ENCODE results near the gene LILRA1. TPM values are rescaled to one million over a fixed set of nuclear protein-coding genes. Genes with fewer than 3 reads are reported as not detected.

The LILRA1 gene
- total RNA-seq, 1 experiment from 2014 or later: not detected

DNA sequence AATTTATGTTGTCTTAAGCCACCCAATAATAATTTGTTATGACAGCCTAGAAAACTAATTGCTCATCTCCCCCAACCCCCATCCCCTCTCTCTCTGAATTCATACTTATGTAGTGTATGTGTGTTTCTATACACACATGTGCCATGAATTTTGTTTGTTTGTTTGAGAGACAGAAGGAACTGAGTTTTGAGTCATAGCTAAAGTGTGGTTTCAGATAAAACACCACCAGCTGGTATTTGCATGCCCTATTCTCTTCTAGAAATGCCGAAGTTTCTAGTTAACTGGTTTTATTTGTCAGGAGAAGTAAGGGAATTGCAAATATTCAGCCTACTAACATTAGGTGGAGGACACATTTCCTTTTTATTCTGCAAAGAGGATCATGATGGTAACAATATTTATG is 37.2 kb upstream of the LILRA1 start:
- BruUV-seq (replicated peaks): no TSS peak
- no peak for DNase-seq (ENCODE audit: low read depth, low spot score)
- no peaks in the 10 kb centered on the region for H3K9me3 ChIP-seq (ENCODE audit: control insufficient read depth, insufficient read depth, low read depth, low read length)
- H3K27ac ChIP-seq (ENCODE audit: low read length): no peak overlapping the region
- CTCF ChIA-PET: no interaction called here
- H3K4me1 ChIP-seq (ENCODE audit: control insufficient read depth, insufficient read depth, low read length): no peaks in the 10 kb centered on the region
- no peaks in the 10 kb centered on the region for H3K36me3 ChIP-seq (ENCODE audit: control insufficient read depth, insufficient read depth, low read length)
- POLR2A ChIA-PET: interaction anchor here (0.7 kb wide), 1 partner anchor 15 kb away, joined by 4 read pairs; no protein-coding TSS in a partner anchor
- ATAC-seq: no peak
- in situ Hi-C loops (cut with HindIII; ENCODE audit: low pct_unique_long_range_greater_than_20kb, low sequenced_read_pairs): no loop called here
- peaks cover 16% of the 10 kb centered on the region for H3K27me3 ChIP-seq (ENCODE audit: control insufficient read depth, insufficient read depth, low read length)
- no peak overlapping the region for H3K4me3 ChIP-seq (ENCODE audit: low read depth in 2 of 2, low read length in 2 of 2)
- TF ChIP-seq POLR2AphosphoS5 (IDR thresholded peaks at IDR 0.05; ENCODE audit: low read depth, low read length): no peak
- TF ChIP-seq CTCF (IDR thresholded peaks at IDR 0.05): no peak
- TF ChIP-seq REST (IDR thresholded peaks at IDR 0.05; ENCODE audit: insufficient read depth in 1 of 2, low read depth in 2 of 2, low read length in 1 of 2): no peak
- no peak for TF ChIP-seq TCF7L2 (IDR thresholded peaks at IDR 0.05; ENCODE audit: low read depth, low read length)
- TF ChIP-seq SIN3A (IDR thresholded peaks at IDR 0.05; ENCODE audit: borderline replicate concordance, insufficient read depth, low read depth, low read length): no peak
- intact Hi-C loops (cut with micrococcal nuclease; ENCODE audit: unreplicated experiment): loop anchor here (10.0 kb wide), 1 partner anchor 71 kb away; no protein-coding TSS in a partner anchor

DNA sequence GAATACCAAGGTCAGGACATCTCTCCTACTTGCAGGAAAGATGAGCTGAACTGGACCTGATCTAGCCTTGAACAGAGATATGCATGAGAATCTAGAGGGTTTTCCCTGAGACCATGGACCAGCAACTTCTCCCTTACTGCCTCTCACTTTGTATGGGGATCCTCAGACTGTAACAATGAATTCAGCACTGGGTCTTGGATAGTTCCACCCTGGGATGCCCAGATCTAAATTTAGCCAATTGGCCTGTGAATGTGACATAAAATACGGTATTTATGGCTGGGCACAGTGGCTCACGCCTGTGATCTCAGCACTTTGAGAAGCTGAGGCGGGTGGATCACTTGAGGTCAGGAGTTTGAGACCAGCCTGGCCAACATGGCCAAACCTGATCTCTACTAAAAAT is 35.1 kb upstream of the LILRA1 start:
- CTCF ChIA-PET: interaction anchor here (0.6 kb wide), 1 partner anchor 439 kb away, joined by 3 read pairs; no protein-coding TSS in a partner anchor

More for the DNA sequence above, 35.1 kb upstream of the LILRA1 start:
- Histone ChIP-seq H3K9me3 (ENCODE audit: control insufficient read depth, insufficient read depth, low read depth, low read length) (no peaks in the 10 kb centered on the region), H3K4me1 (ENCODE audit: control insufficient read depth, insufficient read depth, low read length) (no peaks in the 10 kb centered on the region), H3K27ac (ENCODE audit: low read length) (no peak overlapping the region), H3K4me3 (ENCODE audit: low read depth in 2 of 2, low read length in 2 of 2) (no peak overlapping the region), H3K27me3 (ENCODE audit: control insufficient read depth, insufficient read depth, low read length) (peaks cover 16% of the 10 kb centered on the region), H3K36me3 (ENCODE audit: control insufficient read depth, insufficient read depth, low read length) (no peaks in the 10 kb centered on the region)
- intact Hi-C loops (cut with micrococcal nuclease; ENCODE audit: unreplicated experiment) (loop anchor here (10.0 kb wide), 1 partner anchor 74 kb away; no protein-coding TSS in a partner anchor), in situ Hi-C loops (cut with HindIII; ENCODE audit: low pct_unique_long_range_greater_than_20kb, low sequenced_read_pairs) (no loop called here)
- no TSS peak for BruUV-seq (replicated peaks)
- no peak for ATAC-seq
- POLR2A ChIA-PET: no interaction called here
- TF ChIP-seq POLR2AphosphoS5 (IDR thresholded peaks at IDR 0.05; ENCODE audit: low read depth, low read length) (no peak), REST (IDR thresholded peaks at IDR 0.05; ENCODE audit: insufficient read depth in 1 of 2, low read depth in 2 of 2, low read length in 1 of 2) (peak; percentile 71 to 78)
- no peak for DNase-seq (ENCODE audit: low read depth, low spot score)
